Trophoblast cell (in vitro differentiated cells and primary cell): ENCODE measurements around the gene PPT2.

Experiments used
- DNase-seq, 2 donors: peaks; one replicate each; pipeline ENCODE4 v3.0.0-alpha.2; 2016
- H2AFZ ChIP-seq: 2 replicates; pipeline ENCODE4 v1.6.1; 2013; ENCODE audit warnings: low read length, moderate library complexity, mild to moderate bottlenecking; ENCODE audit not compliant: insufficient read depth, poor library complexity
- H2AK5ac ChIP-seq: 2 replicates; pipeline ENCODE4 v1.6.1; 2013; ENCODE audit warnings: mild to moderate bottlenecking, low read length
- H2BK120ac ChIP-seq: 2 replicates; pipeline ENCODE4 v1.6.1; 2013; ENCODE audit warnings: low read length, mild to moderate bottlenecking, moderate library complexity; ENCODE audit not compliant: insufficient read depth, poor library complexity
- H2BK12ac ChIP-seq: 2 replicates; pipeline ENCODE4 v1.6.1; 2013; ENCODE audit warnings: mild to moderate bottlenecking, low read length, moderate library complexity
- H2BK5ac ChIP-seq: 2 replicates; pipeline ENCODE4 v1.6.1; 2013; ENCODE audit warnings: low read length, low read depth, moderate library complexity, mild to moderate bottlenecking; ENCODE audit not compliant: poor library complexity
- H3K14ac ChIP-seq: 2 replicates; pipeline ENCODE4 v1.6.1; 2013; ENCODE audit warnings: mild to moderate bottlenecking, low read length
- H3K18ac ChIP-seq: 2 replicates; pipeline ENCODE4 v1.6.1; 2013; ENCODE audit warnings: mild to moderate bottlenecking, low read length
- H3K23ac ChIP-seq: 2 replicates; pipeline ENCODE4 v1.6.1; 2013; ENCODE audit warnings: low read length
- H3K27ac ChIP-seq: 2 replicates; pipeline ENCODE4 v1.5.1; 2013; ENCODE audit warnings: low read depth, mild to moderate bottlenecking, inconsistent platforms, low read length, moderate library complexity
- H3K27me3 ChIP-seq: 2 replicates; pipeline ENCODE4 v1.6.1; 2013; ENCODE audit warnings: inconsistent platforms, mild to moderate bottlenecking, low read length, moderate library complexity; ENCODE audit not compliant: insufficient read depth
- H3K36me3 ChIP-seq, 2 experiments: 1 replicate in 1 of 2; 2 replicates in 1 of 2; pipeline ENCODE4 v1.6.1; 2013; ENCODE audit warnings: low read length in 2 of 2, mild to moderate bottlenecking in 2 of 2, moderate library complexity in 1 of 2; ENCODE audit not compliant: insufficient read depth in 2 of 2, control insufficient read depth in 1 of 2
- H3K4ac ChIP-seq: 2 replicates; pipeline ENCODE4 v1.6.1; 2013; ENCODE audit warnings: low read depth, mild to moderate bottlenecking, low read length, moderate library complexity
- H3K4me1 ChIP-seq, 2 experiments: 1 replicate in 1 of 2; 2 replicates in 1 of 2; pipeline ENCODE4 v1.6.1; 2013; ENCODE audit warnings: low read length in 2 of 2, mild to moderate bottlenecking in 2 of 2, moderate library complexity in 1 of 2; ENCODE audit not compliant: insufficient read depth in 2 of 2, control insufficient read depth in 1 of 2
- H3K4me2 ChIP-seq: 2 replicates; pipeline ENCODE4 v1.6.1; 2013; ENCODE audit warnings: inconsistent platforms, mild to moderate bottlenecking, low read length, moderate library complexity
- H3K4me3 ChIP-seq: 2 replicates; pipeline ENCODE4 v1.5.1; 2013; ENCODE audit warnings: mild to moderate bottlenecking, low read depth, low read length, inconsistent platforms
- H3K79me1 ChIP-seq: one replicate; pipeline ENCODE4 v1.6.1; 2013; ENCODE audit warnings: low read length
- H3K79me2 ChIP-seq: 2 replicates; pipeline ENCODE4 v1.6.1; 2013; ENCODE audit warnings: low read length, mild to moderate bottlenecking; ENCODE audit not compliant: control insufficient read depth, insufficient read depth, poor library complexity
- H3K9ac ChIP-seq: 2 replicates; pipeline ENCODE4 v1.6.1; 2013; ENCODE audit warnings: mild to moderate bottlenecking, low read length
- H3K9me3 ChIP-seq: 2 replicates; pipeline ENCODE4 v1.6.1; 2013; ENCODE audit warnings: low read depth, mild to moderate bottlenecking, control low read depth, inconsistent platforms, low read length; ENCODE audit not compliant: insufficient read depth
- H4K12ac ChIP-seq: 2 replicates; pipeline ENCODE4 v1.6.1; 2013; ENCODE audit warnings: low read depth, mild to moderate bottlenecking, low read length, moderate library complexity
- H4K8ac ChIP-seq: 2 replicates; pipeline ENCODE4 v1.6.1; 2013; ENCODE audit warnings: low read depth, mild to moderate bottlenecking, low read length, moderate library complexity
- H4K91ac ChIP-seq: one replicate; pipeline ENCODE4 v1.6.1; 2013; ENCODE audit warnings: low read depth, mild to moderate bottlenecking, low read length, moderate library complexity
- WGBS: extraction: QIAGEN DNeasy Blood & Tissue Kit; methylation state at CpG from one replicate; pipeline ENCODE4 v1.1.7; 2013; ENCODE audit warnings: missing lambda C conversion rate; ENCODE audit not compliant: insufficient read length, insufficient coverage; ENCODE audit errors: extremely low coverage; 5-methylcytosine and 5-hydroxymethylcytosine counted together

The PPT2 gene

DNA sequence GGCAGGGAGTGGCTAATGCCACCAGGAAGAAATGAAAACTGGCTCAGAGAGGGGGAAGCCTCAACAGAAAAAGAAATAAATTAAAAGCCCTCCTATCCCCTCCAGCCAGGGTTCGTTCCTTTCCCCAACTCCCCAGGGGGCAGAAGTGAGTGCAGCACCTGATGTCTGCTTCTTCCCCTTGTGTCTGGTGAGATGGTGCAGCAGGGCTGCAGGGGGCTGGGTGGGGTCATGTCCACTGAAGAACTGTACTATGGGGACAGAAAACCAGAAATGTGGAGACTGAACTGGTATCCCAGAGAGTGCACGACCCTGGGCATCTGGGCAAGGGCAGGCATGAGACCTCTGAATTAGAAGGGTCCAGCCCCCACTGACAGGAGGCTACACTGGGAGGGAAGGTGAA, 14.4 kb downstream of the PPT2 start:
- Histone ChIP-seq H4K91ac (no peak overlapping the region), H3K4me3 (no peak overlapping the region), H3K4me1 (peaks cover 12 to 13% of the 10 kb centered on the region in 2 experiments), H3K27me3 (no peaks in the 10 kb centered on the region), H3K27ac (no peak overlapping the region), H3K23ac (no peak overlapping the region), H3K4ac (no peak overlapping the region), H3K36me3 (peaks cover 58 to 64% of the 10 kb centered on the region in 2 experiments), H2BK5ac (no peak overlapping the region), H3K79me2 (no peaks in the 10 kb centered on the region), H4K8ac (no peak overlapping the region), H3K4me2 (no peak overlapping the region), H2AFZ (no peak overlapping the region), H2AK5ac (no peak overlapping the region), H3K9ac (no peak overlapping the region), H4K12ac (no peak overlapping the region), H3K18ac (no peak overlapping the region), H2BK12ac (no peak overlapping the region), H3K14ac (no peak overlapping the region), H3K79me1 (no peaks in the 10 kb centered on the region), H3K9me3 (no peaks in the 10 kb centered on the region), H2BK120ac (no peak overlapping the region)
- no peak for DNase-seq
- no CpG with 5 or more reads among the region's 2 CpGs for WGBS

DNA sequence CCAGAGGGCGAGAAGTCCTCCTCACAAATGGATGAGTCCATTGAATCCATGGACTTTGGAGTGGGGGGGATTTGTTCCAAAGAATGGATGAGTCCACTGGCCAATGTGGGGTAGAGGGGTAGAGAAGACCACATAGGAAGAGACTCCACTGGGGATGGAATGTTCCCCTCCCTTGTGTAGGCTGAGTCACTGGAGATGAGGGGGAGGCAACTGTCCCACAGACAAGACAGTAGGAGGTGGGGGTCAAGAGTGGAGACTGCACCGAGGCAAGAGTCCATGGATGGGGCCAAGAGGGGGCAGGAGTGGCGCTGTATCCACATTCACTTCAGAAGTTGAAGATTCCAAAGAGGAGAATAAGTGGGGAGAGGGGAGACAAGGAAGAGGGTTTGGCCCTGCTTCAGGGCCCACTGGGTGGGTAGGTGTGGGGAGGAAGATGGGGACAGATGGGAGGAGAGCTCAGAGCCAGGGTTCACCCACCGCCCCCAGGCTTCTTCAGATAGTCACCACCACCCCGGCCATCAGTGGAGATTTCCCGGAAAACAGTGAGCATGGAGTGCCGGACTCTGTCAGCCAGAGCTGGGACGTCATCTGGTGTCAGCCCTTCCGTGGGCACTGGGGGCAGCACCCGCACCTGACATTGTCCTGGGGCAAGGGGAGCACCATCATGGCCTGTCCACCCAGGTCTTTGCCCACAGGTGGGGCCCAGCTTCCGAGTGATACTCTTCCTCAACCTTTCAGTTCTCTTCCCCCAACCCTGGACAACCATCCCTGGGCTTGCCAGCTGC, 15.1 kb downstream of the PPT2 start:
- H3K4me1 ChIP-seq = peaks cover 16 to 18% of the 10 kb centered on the region in 2 experiments
- H3K36me3 ChIP-seq = peaks cover 55 to 63% of the 10 kb centered on the region in 2 experiments
- no peak overlapping the region for H4K12ac ChIP-seq
- no CpG with 5 or more reads among the region's 11 CpGs for WGBS
- H3K23ac ChIP-seq = no peak overlapping the region
- no peak overlapping the region for H2AFZ ChIP-seq
- no peak overlapping the region for H3K4me3 ChIP-seq
- H3K14ac ChIP-seq = no peak overlapping the region
- H3K27me3 ChIP-seq = no peaks in the 10 kb centered on the region
- no peak for DNase-seq
- H3K79me2 ChIP-seq = no peaks in the 10 kb centered on the region
- no peaks in the 10 kb centered on the region for H3K9me3 ChIP-seq
- no peak overlapping the region for H3K27ac ChIP-seq
- H3K4ac ChIP-seq = no peak overlapping the region
- H3K18ac ChIP-seq = no peak overlapping the region
- no peak overlapping the region for H2AK5ac ChIP-seq
- H3K4me2 ChIP-seq = no peak overlapping the region
- no peak overlapping the region for H2BK120ac ChIP-seq
- H4K8ac ChIP-seq = no peak overlapping the region
- H3K79me1 ChIP-seq = no peaks in the 10 kb centered on the region
- H3K9ac ChIP-seq = no peak overlapping the region
- H2BK5ac ChIP-seq = no peak overlapping the region
- no peak overlapping the region for H2BK12ac ChIP-seq
- H4K91ac ChIP-seq = no peak overlapping the region

DNA sequence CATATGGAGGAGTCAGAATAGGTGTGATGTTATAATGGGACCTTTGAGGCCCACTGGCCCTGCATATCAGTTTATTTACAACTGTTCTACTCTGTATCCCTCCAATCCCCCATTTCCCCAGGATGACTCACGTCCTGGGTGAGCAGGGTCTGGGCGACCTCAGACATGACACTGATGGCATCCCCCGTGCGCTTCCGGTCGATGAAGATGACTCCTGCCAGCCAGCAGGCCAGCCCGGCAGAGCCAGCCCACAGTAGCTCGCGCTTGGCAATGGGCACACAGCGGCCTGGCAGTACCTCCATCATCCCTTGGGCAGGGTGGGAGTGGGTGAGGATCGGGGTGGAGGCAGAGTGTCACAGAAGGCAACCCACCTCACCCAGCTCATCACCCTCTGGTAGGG, 16.4 kb downstream of the PPT2 start:
- peaks cover 2% of the 10 kb centered on the region for H3K79me2 ChIP-seq
- no peak overlapping the region for H2AFZ ChIP-seq
- no peak overlapping the region for H3K4me2 ChIP-seq
- no peaks in the 10 kb centered on the region for H3K27me3 ChIP-seq
- no peak overlapping the region for H4K8ac ChIP-seq
- H3K9me3 ChIP-seq = no peaks in the 10 kb centered on the region
- no peak overlapping the region for H2BK5ac ChIP-seq
- H2AK5ac ChIP-seq = no peak overlapping the region
- no peak overlapping the region for H4K12ac ChIP-seq
- H3K9ac ChIP-seq = no peak overlapping the region
- no CpG with 5 or more reads among the region's 11 CpGs for WGBS
- H2BK12ac ChIP-seq = no peak overlapping the region
- peaks cover 55 to 59% of the 10 kb centered on the region in 2 experiments for H3K36me3 ChIP-seq
- H3K23ac ChIP-seq = no peak overlapping the region
- peaks cover 18 to 24% of the 10 kb centered on the region in 2 experiments for H3K4me1 ChIP-seq
- no peak overlapping the region for H3K4me3 ChIP-seq
- H4K91ac ChIP-seq = no peak overlapping the region
- H3K18ac ChIP-seq = no peak overlapping the region
- H3K79me1 ChIP-seq = no peaks in the 10 kb centered on the region
- no peak for DNase-seq
- no peak overlapping the region for H3K4ac ChIP-seq
- H3K27ac ChIP-seq = no peak overlapping the region
- no peak overlapping the region for H2BK120ac ChIP-seq
- H3K14ac ChIP-seq = no peak overlapping the region

DNA sequence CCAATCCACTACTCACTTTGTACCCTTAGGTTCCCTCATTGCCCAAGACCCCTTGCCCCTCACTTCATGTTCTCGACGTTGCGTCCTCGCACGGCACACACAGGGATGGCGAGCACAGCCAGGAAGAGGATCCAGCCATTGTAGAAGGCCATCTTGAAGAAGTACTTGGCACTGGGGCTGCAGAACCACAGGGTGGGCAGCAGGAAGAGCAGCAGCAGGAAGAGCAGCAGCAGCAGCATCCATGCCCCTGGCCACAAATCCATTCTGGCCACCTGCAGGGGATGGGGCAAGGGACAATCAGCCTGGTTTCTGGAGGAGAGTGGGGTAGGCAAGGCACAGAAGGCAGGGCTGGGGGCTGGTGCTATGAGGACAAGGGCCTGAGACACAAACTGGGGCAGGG, 17.3 kb downstream of the PPT2 start:
- no peak overlapping the region for H4K8ac ChIP-seq
- H3K4ac ChIP-seq = no peak overlapping the region
- H2BK5ac ChIP-seq = no peak overlapping the region
- H3K9me3 ChIP-seq = no peaks in the 10 kb centered on the region
- no peak overlapping the region for H3K4me2 ChIP-seq
- no peak overlapping the region for H2BK12ac ChIP-seq
- H3K14ac ChIP-seq = no peak overlapping the region
- no peak overlapping the region for H2AK5ac ChIP-seq
- no peak overlapping the region for H3K18ac ChIP-seq
- H3K36me3 ChIP-seq = peaks cover 51 to 53% of the 10 kb centered on the region in 2 experiments
- H3K27ac ChIP-seq = no peak overlapping the region
- H3K9ac ChIP-seq = no peak overlapping the region
- peaks cover 7% of the 10 kb centered on the region for H3K79me2 ChIP-seq
- no peak overlapping the region for H2BK120ac ChIP-seq
- peaks cover 20 to 24% of the 10 kb centered on the region in 2 experiments for H3K4me1 ChIP-seq
- no peak overlapping the region for H2AFZ ChIP-seq
- peaks cover 4% of the 10 kb centered on the region for H3K79me1 ChIP-seq
- no CpG with 5 or more reads among the region's 6 CpGs for WGBS
- no peak for DNase-seq
- no peak overlapping the region for H3K23ac ChIP-seq
- no peak overlapping the region for H3K4me3 ChIP-seq
- no peak overlapping the region for H4K12ac ChIP-seq
- no peaks in the 10 kb centered on the region for H3K27me3 ChIP-seq
- no peak overlapping the region for H4K91ac ChIP-seq
